AG08395 (cell line): ENCODE data around the gene SLC27A5.
"Not testable (repeated sequence)": the region's sequence is repeated elsewhere in the genome, so short reads cannot be mapped to it uniquely, and the experiment has no call there.

Source experiments
- DNase-seq: peaks from one replicate; pipeline ENCODE4 v3.0.0; 2012; ENCODE audit warnings: mixed read lengths, low spot score

The SLC27A5 gene

GRCh38 chr19:58550362-58551122 is 38.8 kb upstream of the SLC27A5 start:
- DNase-seq: no peak

GRCh38 chr19:58549664-58550361 is 38.0 kb upstream of the SLC27A5 start:
- no peak for DNase-seq

- no peak for DNase-seq
Measured at GRCh38 chr19:58548859-58549663, 37.3 kb upstream of the SLC27A5 start.

- DNase-seq: no peak
Measured at GRCh38 chr19:58547323-58548312, 35.8 kb upstream of the SLC27A5 start.

GRCh38 chr19:58546019-58546530 is 34.3 kb upstream of the SLC27A5 start:
- DNase-seq: no peak

GRCh38 chr19:58545286-58546018 is 33.7 kb upstream of the SLC27A5 start:
- DNase-seq: no peak

- peak; percentile 89 for DNase-seq
Measured at GRCh38 chr19:58544591-58545285, 32.9 kb upstream of the SLC27A5 start.

GRCh38 chr19:58543826-58544590 is 32.2 kb upstream of the SLC27A5 start, which contains the start of gene TRIM28:
Gene TRIM28, plus strand, starts transcription at chr19:58544064. Its CDS starts 694 bp downstream, at chr19:58544758.
- peak; percentile 100 for DNase-seq

GRCh38 chr19:58542641-58543372 is 31.0 kb upstream of the SLC27A5 start:
- DNase-seq: not testable (repeated sequence)

- DNase-seq: not testable (repeated sequence)
Measured at GRCh38 chr19:58539169-58539559, 27.4 kb upstream of the SLC27A5 start.

GRCh38 chr19:58538257-58539168 is 26.7 kb upstream of the SLC27A5 start:
- DNase-seq: no peak

GRCh38 chr19:58536852-58537798 is 25.3 kb upstream of the SLC27A5 start:
- no peak for DNase-seq

- no peak for DNase-seq
Measured at GRCh38 chr19:58535857-58536256, 24.1 kb upstream of the SLC27A5 start.

- no peak for DNase-seq
Measured at GRCh38 chr19:58531034-58531840, 19.4 kb upstream of the SLC27A5 start.

- no peak for DNase-seq
Measured at GRCh38 chr19:58529405-58529804, 17.6 kb upstream of the SLC27A5 start.
